OCI-LY1 (cell line): ENCODE results near the gene RNPEPL1.
"Not testable (repeated sequence)": the region's sequence is repeated elsewhere in the genome, so short reads cannot be mapped to it uniquely, and the experiment has no call there.

Source experiments
- H2AFZ ChIP-seq: fragments of 200-600 bp; sonication (generic), shearing (Covaris generic); 2 replicates; pipeline ENCODE4 v1.6.0; 2014; ENCODE audit warnings: antibody characterized with exemption, mild to moderate bottlenecking, low read length
- H3F3A ChIP-seq: fragments of 200-600 bp; sonication (generic), shearing (Covaris generic); 2 replicates; pipeline ENCODE4 v1.6.0; 2014; ENCODE audit warnings: mild to moderate bottlenecking, antibody characterized with exemption, low read length, moderate library complexity; ENCODE audit not compliant: insufficient read depth
- H3K27ac ChIP-seq: fragments of 200-600 bp; sonication (generic); 2 replicates; pipeline ENCODE4 v1.5.1; 2014; ENCODE audit warnings: low read length, mixed run types, mild to moderate bottlenecking, low read depth; ENCODE audit not compliant: poor library complexity, severe bottlenecking
- H3K27me3 ChIP-seq: fragments of 200-600 bp; sonication (generic); 2 replicates; pipeline ENCODE4 v1.6.0; 2014; ENCODE audit warnings: antibody characterized with exemption, mild to moderate bottlenecking, low read length, moderate library complexity; ENCODE audit not compliant: insufficient read depth
- H3K36me3 ChIP-seq: fragments of 200-600 bp; sonication (generic); 2 replicates; pipeline ENCODE4 v1.6.1; 2014; ENCODE audit warnings: mild to moderate bottlenecking, antibody characterized with exemption, low read length, moderate library complexity, mixed read lengths; ENCODE audit not compliant: insufficient read depth
- H3K4me1 ChIP-seq: fragments of 200-600 bp; sonication (generic); 2 replicates; pipeline ENCODE4 v1.5.1; 2014; ENCODE audit warnings: mild to moderate bottlenecking, low read length, moderate library complexity; ENCODE audit not compliant: insufficient read depth, severe bottlenecking
- H3K4me2 ChIP-seq: fragments of 200-600 bp; sonication (generic), shearing (Covaris generic); 2 replicates; pipeline ENCODE4 v1.6.1; 2014; ENCODE audit warnings: low read length
- H3K4me3 ChIP-seq: fragments of 200-600 bp; sonication (generic); 2 replicates; pipeline ENCODE4 v1.5.1; 2014; ENCODE audit warnings: low read length, low read depth, mild to moderate bottlenecking, mixed read lengths; ENCODE audit not compliant: poor library complexity, severe bottlenecking
- H3K79me2 ChIP-seq: fragments of 200-600 bp; shearing (Covaris generic); 2 replicates; pipeline ENCODE4 v1.6.1; 2016; ENCODE audit warnings: mixed run types, low read length, mixed read lengths; ENCODE audit not compliant: insufficient read depth
- H3K9ac ChIP-seq: fragments of 200-600 bp; sonication (generic), shearing (Covaris generic); 2 replicates; pipeline ENCODE4 v1.6.1; 2014; ENCODE audit warnings: mild to moderate bottlenecking, low read length, mixed read lengths
- H3K9me2 ChIP-seq: fragments of 200-600 bp; sonication (generic), shearing (Covaris generic); 2 replicates; pipeline ENCODE4 v1.6.1; 2014; ENCODE audit warnings: low read depth, mild to moderate bottlenecking, low read length, mixed read lengths
- H3K9me3 ChIP-seq: fragments of 200-600 bp; shearing (Covaris generic); 2 replicates; pipeline ENCODE4 v1.6.1; 2014; ENCODE audit warnings: low read length, mixed read lengths
- H4K20me1 ChIP-seq: fragments of 200-600 bp; sonication (generic), shearing (Covaris generic); 2 replicates; pipeline ENCODE4 v1.6.0; 2016; ENCODE audit warnings: mild to moderate bottlenecking, low read length; ENCODE audit not compliant: insufficient read depth
- EZH2 ChIP-seq: fragments of 200-600 bp; sonication (generic), shearing (Covaris generic); IDR thresholded peaks from 2 replicates; pipeline ENCODE4 v1.8.0; 2017; ENCODE audit warnings: borderline replicate concordance, mixed run types, mild to moderate bottlenecking, antibody characterized with exemption, low read length, moderate library complexity, mixed read lengths
- TF ChIP-seq, protein P1 (sequence below): fragments of 200-600 bp; sonication (generic), shearing (Covaris generic); IDR thresholded peaks from 2 replicates; pipeline ENCODE4 v1.5.1; 2017; ENCODE audit warnings: mild to moderate bottlenecking, antibody characterized with exemption, low read length, moderate library complexity, mixed read lengths

The RNPEPL1 gene

DNA sequence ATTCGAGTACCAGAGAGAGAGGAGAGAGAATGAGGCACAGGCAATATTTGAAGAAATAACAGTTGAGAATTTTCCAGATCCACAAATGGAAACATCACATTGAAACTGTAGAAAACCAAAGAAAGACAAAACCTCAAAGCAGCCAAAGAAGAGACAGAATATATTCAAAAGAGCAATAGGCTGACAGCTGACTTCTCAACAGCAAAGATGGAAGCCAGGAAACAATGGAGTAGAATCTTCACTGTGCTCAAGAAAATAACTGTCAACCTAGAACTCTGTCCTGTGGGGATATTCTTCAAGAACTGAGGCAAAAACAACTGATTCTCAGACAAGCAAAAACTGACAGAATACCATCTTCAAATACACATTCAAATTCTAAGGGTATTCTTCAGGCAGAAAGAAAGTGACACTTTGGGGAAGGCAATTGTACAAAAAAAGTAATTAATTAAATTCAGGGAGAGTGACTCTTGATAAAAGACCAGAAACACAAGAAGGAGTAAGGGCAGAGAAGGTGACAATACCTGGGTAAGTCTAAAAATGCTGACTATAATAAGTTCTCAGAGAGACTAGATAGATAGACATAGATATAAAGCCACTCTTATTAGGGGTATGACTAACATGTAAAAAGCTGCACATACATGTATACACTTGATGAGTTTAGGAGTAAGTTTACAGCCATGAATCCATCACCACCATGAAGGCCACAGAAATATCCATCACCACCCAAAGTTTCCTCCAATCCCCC, 36.1 kb upstream of the RNPEPL1 start:
- Histone ChIP-seq H3K9ac (no peak overlapping the region), H3F3A (no peaks in the 10 kb centered on the region), H3K4me3 (no peak overlapping the region), H3K9me2 (no peaks in the 10 kb centered on the region), H3K4me2 (no peak overlapping the region), H3K36me3 (peaks cover 49% of the 10 kb centered on the region), H3K27me3 (no peaks in the 10 kb centered on the region), H4K20me1 (no peaks in the 10 kb centered on the region), H2AFZ (no peak overlapping the region), H3K4me1 (no peaks in the 10 kb centered on the region), H3K9me3 (peaks cover 18% of the 10 kb centered on the region), H3K79me2 (no peaks in the 10 kb centered on the region), H3K27ac (no peak overlapping the region)
- TF ChIP-seq, protein P1, sequence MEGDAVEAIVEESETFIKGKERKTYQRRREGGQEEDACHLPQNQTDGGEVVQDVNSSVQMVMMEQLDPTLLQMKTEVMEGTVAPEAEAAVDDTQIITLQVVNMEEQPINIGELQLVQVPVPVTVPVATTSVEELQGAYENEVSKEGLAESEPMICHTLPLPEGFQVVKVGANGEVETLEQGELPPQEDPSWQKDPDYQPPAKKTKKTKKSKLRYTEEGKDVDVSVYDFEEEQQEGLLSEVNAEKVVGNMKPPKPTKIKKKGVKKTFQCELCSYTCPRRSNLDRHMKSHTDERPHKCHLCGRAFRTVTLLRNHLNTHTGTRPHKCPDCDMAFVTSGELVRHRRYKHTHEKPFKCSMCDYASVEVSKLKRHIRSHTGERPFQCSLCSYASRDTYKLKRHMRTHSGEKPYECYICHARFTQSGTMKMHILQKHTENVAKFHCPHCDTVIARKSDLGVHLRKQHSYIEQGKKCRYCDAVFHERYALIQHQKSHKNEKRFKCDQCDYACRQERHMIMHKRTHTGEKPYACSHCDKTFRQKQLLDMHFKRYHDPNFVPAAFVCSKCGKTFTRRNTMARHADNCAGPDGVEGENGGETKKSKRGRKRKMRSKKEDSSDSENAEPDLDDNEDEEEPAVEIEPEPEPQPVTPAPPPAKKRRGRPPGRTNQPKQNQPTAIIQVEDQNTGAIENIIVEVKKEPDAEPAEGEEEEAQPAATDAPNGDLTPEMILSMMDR: no peak
- no peak for TF ChIP-seq EZH2

DNA sequence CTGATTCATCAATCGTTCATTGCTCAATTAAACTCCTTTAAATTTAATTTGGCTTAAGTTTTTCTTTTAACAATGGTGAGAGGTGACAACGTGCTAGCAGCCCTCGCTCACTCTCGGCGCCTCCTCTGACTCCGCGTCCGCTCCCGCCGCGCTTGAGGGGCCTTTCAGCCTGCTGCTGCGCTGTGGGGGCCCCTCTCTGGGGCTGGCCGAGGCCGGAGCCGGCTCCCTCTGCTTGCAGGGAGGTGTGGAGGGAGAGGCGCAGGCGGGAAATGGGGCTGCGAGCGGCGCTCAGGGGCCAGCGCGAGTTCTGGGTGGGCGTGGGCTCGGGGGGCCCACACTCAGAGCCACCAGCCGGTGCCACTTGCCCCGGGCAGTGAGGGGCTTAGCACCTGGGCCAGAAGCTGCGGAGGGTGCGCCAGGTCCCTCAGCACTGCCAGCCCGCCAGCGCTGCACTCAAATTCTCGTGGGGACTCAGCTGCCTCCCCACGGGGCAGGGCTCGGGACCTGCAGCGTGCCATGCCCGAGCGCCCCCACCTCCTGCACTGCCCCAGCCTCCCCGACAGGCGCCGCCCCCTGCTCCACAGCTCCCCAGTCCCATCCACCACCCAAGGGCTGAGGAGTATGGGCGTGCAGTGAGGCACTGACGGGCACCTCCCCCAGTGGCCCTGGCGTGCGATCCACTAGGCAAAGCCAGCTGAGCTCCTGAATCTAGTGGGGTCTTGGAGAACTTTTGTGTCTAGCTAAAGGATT, 30.1 kb upstream of the RNPEPL1 start:
- H3K36me3 ChIP-seq: peaks cover 47% of the 10 kb centered on the region
- no peak overlapping the region for H3K9ac ChIP-seq
- no peaks in the 10 kb centered on the region for H3K9me2 ChIP-seq
- no peaks in the 10 kb centered on the region for H3K79me2 ChIP-seq
- H2AFZ ChIP-seq: no peak overlapping the region
- no peak overlapping the region for H3K4me2 ChIP-seq
- TF ChIP-seq, protein P1: no peak
- no peak for TF ChIP-seq EZH2
- H3K27ac ChIP-seq: no peak overlapping the region
- H3K4me3 ChIP-seq: no peak overlapping the region
- no peaks in the 10 kb centered on the region for H3K27me3 ChIP-seq
- H3F3A ChIP-seq: no peaks in the 10 kb centered on the region
- H4K20me1 ChIP-seq: no peaks in the 10 kb centered on the region
- H3K4me1 ChIP-seq: no peaks in the 10 kb centered on the region
- H3K9me3 ChIP-seq: peaks cover 5% of the 10 kb centered on the region; the same call in 1 of the 2 replicates

DNA sequence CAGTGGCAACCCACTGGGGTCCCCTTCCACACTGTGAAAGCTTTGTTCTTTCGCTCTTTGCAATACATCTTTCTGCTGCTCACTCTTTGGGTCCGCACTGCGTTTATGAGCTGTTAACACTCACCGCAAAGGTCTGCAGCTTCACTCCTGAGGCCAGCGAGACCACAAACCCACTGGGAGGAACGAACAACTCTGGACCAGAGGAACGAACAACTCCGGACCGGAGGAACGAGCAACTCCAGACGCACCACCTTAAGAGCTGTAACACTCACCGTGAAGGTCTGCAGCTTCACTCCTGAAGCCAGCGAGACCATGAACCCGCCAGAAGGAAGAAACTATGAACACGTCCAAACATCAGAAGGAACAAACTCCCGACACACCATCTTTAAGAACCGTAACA, 29.2 kb upstream of the RNPEPL1 start:
- H3K9me3 ChIP-seq, H4K20me1 ChIP-seq, H3K4me1 ChIP-seq, H3K9ac ChIP-seq, H3K4me3 ChIP-seq, H3K27me3 ChIP-seq, H2AFZ ChIP-seq, H3K27ac ChIP-seq, H3K9me2 ChIP-seq, H3K4me2 ChIP-seq, H3F3A ChIP-seq, H3K79me2 ChIP-seq: not testable (repeated sequence)
- peaks cover 49% of the 10 kb centered on the region for H3K36me3 ChIP-seq
